IPS-18a (cell line): ENCODE measurements around the gene TLE2.

Experiments
- H3K27ac ChIP-seq: one replicate; pipeline ENCODE4 v1.5.1; 2013; ENCODE audit warnings: low read length
- H3K27me3 ChIP-seq: one replicate; pipeline ENCODE4 v1.6.1; 2013; ENCODE audit warnings: mild to moderate bottlenecking, low read length; ENCODE audit not compliant: control insufficient read depth, insufficient read depth
- H3K36me3 ChIP-seq: one replicate; pipeline ENCODE4 v1.6.1; 2013; ENCODE audit warnings: low read depth, low read length; ENCODE audit not compliant: control insufficient read depth
- H3K4me1 ChIP-seq: one replicate; pipeline ENCODE4 v1.6.1; 2013; ENCODE audit warnings: low read depth, low read length; ENCODE audit not compliant: control insufficient read depth
- H3K4me3 ChIP-seq: one replicate; pipeline ENCODE4 v1.5.1; 2013; ENCODE audit warnings: low read length
- H3K9ac ChIP-seq: one replicate; pipeline ENCODE4 v1.6.1; 2013; ENCODE audit warnings: mild to moderate bottlenecking, low read length, moderate library complexity
- H3K9me3 ChIP-seq: one replicate; pipeline ENCODE4 v1.6.1; 2013; ENCODE audit warnings: low read depth, low read length; ENCODE audit not compliant: control insufficient read depth

Gene TLE2

DNA sequence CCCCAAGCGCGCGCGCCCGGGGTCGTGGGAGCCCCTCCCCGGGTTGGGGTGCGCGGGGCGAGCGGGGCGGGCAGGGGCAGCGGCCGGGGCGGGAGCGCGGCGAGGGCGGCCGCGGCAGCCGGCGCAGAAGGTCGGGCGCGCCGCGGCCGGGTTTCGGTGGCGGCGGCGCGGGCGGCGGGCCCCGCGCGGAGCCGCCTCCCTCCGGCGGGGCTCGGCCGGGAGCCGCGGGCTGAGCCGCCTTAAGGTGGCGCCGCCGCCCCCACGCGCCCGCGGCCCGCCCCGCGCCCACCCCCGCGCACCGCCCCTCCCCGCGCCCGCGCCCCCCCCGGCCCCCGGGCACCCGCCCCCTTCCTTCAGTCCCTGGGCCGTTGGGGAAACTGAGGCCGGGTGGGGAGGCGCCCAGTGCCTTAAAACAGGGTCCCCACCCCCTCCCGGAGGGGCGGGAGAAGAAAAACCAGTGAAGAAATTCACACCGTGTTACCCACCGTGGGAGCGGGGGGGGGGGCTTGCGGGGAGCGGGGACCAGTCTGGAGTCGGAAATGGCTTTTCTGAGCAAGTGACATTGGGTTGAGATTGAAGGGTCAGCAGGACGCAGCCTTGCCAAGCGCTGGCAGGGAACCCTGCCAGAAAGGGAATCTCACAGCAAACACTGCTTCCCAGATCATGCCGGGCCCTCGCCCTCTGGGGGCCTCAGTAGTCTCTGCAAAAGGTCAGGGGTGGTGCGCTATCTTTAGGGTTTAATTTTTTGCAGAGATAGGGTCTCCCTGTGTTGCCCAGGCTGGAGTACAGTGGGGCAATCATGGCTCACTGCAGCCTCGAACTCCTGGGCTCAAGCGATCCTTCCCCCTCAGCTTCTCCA is at the start of gene TLE2:
TSS of gene TLE2 (minus strand) at position 216 of the 859 bp plus-strand sequence. CDS start 376 bp downstream, outside the sequence.
- Histone ChIP-seq H3K9ac (no peak within 1 kb of the TSS), H3K4me3 (peak within 1 kb of the TSS; percentile 49), H3K36me3 (no peaks in the 10 kb centered on the region), H3K9me3 (no peaks in the 10 kb centered on the region), H3K27ac (no peak within 1 kb of the TSS), H3K27me3 (peaks cover 94% of the 10 kb centered on the region), H3K4me1 (peaks cover 7% of the 10 kb centered on the region)

DNA sequence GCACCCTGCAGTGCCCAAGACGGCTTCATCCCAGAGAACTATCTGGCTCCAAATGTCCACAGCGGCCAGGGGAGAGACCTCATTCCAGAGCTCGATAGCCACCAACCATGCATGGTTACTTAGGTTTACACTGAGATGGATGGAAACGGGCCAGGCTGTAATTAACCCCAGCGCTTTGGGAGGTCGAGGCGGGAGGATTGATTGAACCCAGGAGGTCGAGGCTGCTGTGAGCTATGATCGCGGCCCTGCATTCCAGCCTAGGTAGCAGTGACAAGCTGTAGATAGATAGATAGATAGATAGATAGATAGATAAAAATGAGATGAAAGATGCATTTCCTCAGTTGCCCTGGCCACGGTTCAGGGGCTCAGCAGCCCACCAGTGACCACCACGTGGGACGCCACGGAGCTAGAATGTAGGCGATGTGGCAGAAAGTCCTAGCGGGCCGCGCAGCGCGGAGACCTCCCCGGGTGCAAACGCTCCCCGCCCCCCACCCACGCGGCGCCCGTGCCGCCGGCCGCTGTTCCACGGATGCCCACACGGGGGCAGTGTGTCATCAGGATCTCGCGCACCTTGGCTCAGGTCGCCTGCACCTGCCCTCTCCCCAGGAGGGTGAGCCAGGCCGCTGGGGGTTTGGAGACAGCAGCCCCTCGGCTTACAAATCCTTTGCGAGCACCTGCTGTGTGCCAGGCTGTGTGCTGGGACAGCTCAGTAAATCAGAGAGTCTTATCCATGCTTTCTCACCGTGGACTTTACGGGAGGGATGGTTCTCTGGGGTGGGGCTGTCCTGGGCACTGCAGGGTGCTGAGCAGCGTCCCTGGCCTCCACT is 46.7 kb upstream of the TLE2 start:
- Histone ChIP-seq H3K36me3 (no peaks in the 10 kb centered on the region), H3K9ac (no peak overlapping the region), H3K4me1 (no peaks in the 10 kb centered on the region), H3K9me3 (no peaks in the 10 kb centered on the region), H3K27me3 (peaks cover 9% of the 10 kb centered on the region), H3K4me3 (no peak overlapping the region), H3K27ac (no peak overlapping the region)

DNA sequence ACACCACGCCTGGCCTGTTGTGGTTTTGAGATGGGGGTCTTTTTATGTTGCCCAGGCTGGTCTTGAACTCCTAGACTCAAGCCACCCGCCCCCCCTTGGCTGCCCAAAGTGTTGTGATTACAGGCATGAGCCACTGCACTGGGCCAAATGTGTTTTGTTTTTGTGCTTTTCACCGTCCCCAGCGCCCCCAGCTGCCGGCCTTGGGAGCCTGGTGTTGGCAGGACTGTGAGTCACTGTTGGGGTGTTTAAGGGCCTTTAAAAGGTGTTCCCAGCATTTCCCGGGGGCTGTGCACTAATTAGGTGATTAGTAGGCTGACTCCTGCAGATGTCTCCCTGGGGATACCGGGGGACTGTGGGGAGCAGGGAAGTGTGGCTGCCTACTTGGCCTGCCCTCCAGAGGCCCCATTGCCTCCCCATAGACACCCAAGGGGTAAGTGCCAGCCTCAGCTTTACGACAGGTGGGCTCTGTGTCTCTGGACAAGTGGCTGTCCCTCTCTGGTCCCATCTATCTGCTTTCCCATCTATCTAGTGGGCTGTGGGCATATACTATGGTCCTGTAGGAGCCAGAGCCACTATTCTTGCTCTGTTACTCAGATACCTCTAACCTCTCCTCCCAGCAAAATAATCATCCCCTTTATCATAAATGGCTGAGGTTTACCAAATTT is 45.0 kb upstream of the TLE2 start:
- no peak overlapping the region for H3K4me3 ChIP-seq
- no peak overlapping the region for H3K9ac ChIP-seq
- H3K36me3 ChIP-seq: no peaks in the 10 kb centered on the region
- no peaks in the 10 kb centered on the region for H3K4me1 ChIP-seq
- H3K27me3 ChIP-seq: peaks cover 9% of the 10 kb centered on the region
- H3K9me3 ChIP-seq: no peaks in the 10 kb centered on the region
- no peak overlapping the region for H3K27ac ChIP-seq

DNA sequence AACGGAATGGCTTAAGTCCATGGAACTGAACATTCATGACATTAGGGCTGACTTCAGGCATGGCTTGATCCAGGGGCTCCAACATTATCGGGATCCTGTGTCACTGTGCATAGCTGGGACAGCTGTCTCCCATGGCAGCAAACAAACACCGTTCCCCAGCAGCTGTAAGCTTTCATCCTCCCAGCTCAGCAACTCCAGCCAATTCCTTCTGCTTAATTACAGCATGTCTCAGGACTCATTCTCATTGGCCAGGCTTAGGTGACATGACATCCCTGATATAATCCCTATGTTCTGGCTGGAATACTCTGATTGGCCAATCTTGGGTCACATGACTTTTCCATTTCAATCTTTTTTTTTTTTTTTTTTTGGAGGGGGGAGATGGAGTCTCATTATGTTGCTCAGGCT is 44.1 kb upstream of the TLE2 start:
- no peak overlapping the region for H3K27ac ChIP-seq
- peaks cover 9% of the 10 kb centered on the region for H3K27me3 ChIP-seq
- no peaks in the 10 kb centered on the region for H3K4me1 ChIP-seq
- H3K9me3 ChIP-seq: no peaks in the 10 kb centered on the region
- no peaks in the 10 kb centered on the region for H3K36me3 ChIP-seq
- H3K9ac ChIP-seq: no peak overlapping the region
- no peak overlapping the region for H3K4me3 ChIP-seq

DNA sequence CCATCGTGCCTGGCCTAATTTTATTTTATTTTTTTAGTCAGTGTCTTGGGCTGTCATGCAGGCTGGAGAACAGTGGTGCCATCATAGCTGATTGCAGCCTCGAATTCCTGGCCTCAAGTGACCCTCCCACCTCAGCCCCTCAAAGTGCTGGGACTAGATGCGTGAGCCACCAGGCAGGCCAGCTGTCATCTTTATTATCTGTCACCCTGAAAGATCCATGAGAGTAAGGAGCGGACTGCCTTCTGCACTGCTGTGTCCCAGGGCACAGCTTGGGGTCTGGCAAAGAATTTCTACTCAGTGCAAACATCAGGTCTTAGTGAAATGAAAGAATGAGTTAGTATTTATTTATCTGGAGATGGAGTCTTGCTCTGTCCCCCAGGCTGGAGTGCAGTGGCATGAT is 42.7 kb upstream of the TLE2 start:
- no peaks in the 10 kb centered on the region for H3K36me3 ChIP-seq
- H3K27me3 ChIP-seq: peaks cover 9% of the 10 kb centered on the region
- no peak overlapping the region for H3K27ac ChIP-seq
- H3K9me3 ChIP-seq: no peaks in the 10 kb centered on the region
- H3K4me3 ChIP-seq: no peak overlapping the region
- H3K9ac ChIP-seq: no peak overlapping the region
- H3K4me1 ChIP-seq: no peaks in the 10 kb centered on the region

DNA sequence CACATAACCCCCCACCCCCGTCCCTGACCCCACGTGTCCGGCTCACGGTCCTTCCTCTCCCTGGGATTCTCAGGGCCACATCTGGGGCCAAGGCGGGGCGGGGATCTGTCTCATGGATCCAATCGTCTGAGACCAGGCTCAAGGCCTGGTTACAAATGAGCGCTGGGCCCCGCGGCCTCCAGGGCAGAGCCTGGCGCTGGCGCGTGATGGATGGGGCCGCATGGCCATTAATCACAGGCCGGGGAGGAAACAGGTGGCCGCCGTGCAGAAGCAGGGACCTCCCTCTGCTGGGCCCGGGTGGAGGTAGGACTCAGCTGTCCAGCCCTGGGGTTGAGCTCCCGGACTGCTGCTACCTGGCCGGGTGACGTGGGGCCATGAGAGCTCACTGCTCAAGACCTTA is 39.0 kb upstream of the TLE2 start:
- Histone ChIP-seq H3K27ac (no peak overlapping the region), H3K27me3 (no peaks in the 10 kb centered on the region), H3K36me3 (no peaks in the 10 kb centered on the region), H3K4me1 (no peaks in the 10 kb centered on the region), H3K9ac (no peak overlapping the region), H3K9me3 (no peaks in the 10 kb centered on the region), H3K4me3 (no peak overlapping the region)

DNA sequence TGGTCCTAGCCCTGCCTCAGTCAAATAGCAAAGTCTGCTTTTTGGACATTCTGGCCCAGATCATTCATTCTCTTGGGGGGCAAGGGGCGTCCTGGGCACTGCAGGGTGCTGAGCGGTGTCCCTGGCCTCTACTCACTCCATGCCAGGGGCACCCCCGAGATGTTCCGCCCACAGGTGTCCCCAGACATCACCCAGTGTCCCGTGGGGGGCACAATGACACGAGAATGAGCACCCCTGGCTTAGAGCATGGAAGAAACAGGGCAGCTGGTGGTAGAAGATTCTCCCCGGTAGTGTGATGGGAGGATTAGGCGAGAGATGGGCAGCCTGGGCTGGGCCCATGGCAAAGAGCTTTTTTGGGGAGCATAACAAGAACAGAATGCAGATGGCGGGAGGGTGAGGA is 38.5 kb upstream of the TLE2 start:
- H3K9ac ChIP-seq: no peak overlapping the region

DNA sequence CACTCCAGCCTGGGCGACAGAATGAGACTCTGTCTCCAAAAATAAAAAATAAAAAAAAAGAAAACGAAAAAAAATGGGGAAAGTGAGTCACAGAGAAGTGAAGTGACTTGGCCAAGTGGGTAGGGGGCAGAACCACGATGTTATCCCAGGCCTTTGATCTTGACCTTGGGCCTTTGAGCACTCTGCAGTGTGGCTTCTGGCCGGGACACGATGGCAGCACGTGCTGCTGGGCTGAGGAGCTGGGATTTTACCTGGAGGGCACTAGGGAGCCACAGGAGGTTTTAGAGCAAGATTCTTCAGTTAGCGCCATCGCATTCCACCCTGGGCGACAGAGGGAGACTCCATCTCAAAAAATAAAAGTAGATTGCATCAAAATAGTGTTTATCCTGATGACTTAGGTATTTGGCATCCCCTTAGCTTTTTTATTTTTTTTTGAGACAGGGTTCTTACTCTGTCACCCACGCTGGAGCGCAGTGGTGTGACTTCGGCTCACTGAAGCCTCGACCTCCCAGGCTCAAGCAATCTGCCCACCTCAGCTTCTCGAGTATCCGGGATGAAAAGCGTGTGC is 37.5 kb upstream of the TLE2 start:
- Histone ChIP-seq H3K36me3 (no peaks in the 10 kb centered on the region), H3K9ac (no peak overlapping the region), H3K27me3 (no peaks in the 10 kb centered on the region), H3K9me3 (no peaks in the 10 kb centered on the region), H3K4me1 (no peaks in the 10 kb centered on the region), H3K4me3 (no peak overlapping the region), H3K27ac (no peak overlapping the region)

More for the DNA sequence above, 38.5 kb upstream of the TLE2 start:
- Histone ChIP-seq H3K4me1 (no peaks in the 10 kb centered on the region), H3K36me3 (no peaks in the 10 kb centered on the region), H3K4me3 (no peak overlapping the region), H3K27ac (no peak overlapping the region), H3K27me3 (no peaks in the 10 kb centered on the region), H3K9me3 (no peaks in the 10 kb centered on the region)

DNA sequence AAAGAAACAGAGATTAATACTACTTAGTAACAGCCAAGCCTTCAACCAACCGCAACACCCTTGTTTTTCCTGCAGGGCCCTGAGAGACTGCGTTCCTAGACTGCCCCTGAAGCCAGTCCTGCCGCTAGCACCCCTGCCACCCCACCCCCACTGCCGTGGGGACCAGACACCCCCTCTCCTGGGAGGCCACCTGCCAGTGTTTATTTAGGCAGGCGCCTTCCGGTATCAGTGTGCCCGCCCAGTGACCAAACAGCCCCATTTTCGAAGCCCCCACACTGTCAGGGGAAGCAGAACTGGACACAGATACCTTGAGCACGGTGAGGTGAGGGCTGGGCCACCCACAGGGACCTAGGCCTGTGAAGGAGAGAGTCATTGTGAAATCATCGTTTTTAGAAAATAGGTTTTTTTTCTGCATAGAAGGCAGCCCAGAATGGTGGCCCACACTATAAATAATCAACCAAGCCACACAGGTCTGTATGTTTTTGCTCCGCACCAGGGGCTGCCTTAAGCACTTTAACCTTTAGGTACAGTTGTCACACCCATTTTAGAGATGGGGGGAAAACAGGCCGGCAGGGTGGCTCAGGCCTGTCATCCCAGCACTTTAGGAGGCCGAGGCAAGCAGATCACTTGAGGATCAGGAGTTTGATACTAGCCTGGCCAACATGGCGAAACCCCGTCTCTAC is 36.7 kb upstream of the TLE2 start:
- no peaks in the 10 kb centered on the region for H3K27me3 ChIP-seq
- no peaks in the 10 kb centered on the region for H3K36me3 ChIP-seq
- H3K9me3 ChIP-seq: no peaks in the 10 kb centered on the region
- H3K4me1 ChIP-seq: no peaks in the 10 kb centered on the region
- no peak overlapping the region for H3K4me3 ChIP-seq
- H3K27ac ChIP-seq: no peak overlapping the region
- no peak overlapping the region for H3K9ac ChIP-seq

DNA sequence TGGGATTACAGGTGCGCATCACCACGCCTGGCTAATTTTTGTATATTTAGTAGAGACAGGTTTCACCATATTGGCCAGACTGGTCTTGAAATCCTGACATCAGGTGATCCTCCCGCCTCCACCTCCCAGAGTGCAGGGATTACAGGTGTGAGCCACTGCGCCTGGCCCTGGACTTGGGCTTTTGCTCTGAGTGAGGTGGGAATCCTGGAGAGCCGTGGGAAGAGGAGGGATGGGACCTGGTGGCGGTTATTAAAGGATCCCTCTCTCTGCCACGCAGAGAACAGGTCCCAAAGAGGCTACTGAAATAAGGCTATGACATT is 34.9 kb upstream of the TLE2 start:
- Histone ChIP-seq H3K9me3 (no peaks in the 10 kb centered on the region), H3K36me3 (peaks cover 4% of the 10 kb centered on the region), H3K4me3 (no peak overlapping the region), H3K27me3 (no peaks in the 10 kb centered on the region), H3K27ac (no peak overlapping the region), H3K4me1 (no peaks in the 10 kb centered on the region), H3K9ac (no peak overlapping the region)
